Nephron (organoid): Measurements from ENCODE around the gene CLIP1.

Experiments used
- H3K27ac Mint-ChIP-seq, 3 experiments: 2 replicates each; pipeline ENCODE4 v1.8.0; 2020; ENCODE audit warnings: mixed read lengths in 3 of 3, mild to moderate bottlenecking in 2 of 3, moderate library complexity in 1 of 3
- H3K27me3 Mint-ChIP-seq: 2 replicates; pipeline ENCODE4 v1.8.0; 2021; ENCODE audit warnings: low read depth, mild to moderate bottlenecking, moderate library complexity, mixed read lengths
- H3K36me3 Mint-ChIP-seq: 2 replicates; pipeline ENCODE4 v1.8.0; 2020; ENCODE audit warnings: low read depth, mixed read lengths
- H3K4me1 Mint-ChIP-seq: 2 replicates; pipeline ENCODE4 v1.8.0; 2020; ENCODE audit warnings: mixed read lengths
- H3K4me3 Mint-ChIP-seq, 3 experiments: 2 replicates each; pipeline ENCODE4 v1.8.0; 2020; ENCODE audit warnings: mild to moderate bottlenecking in 3 of 3, mixed read lengths in 3 of 3, moderate library complexity in 2 of 3
- H3K9me3 Mint-ChIP-seq: 2 replicates; pipeline ENCODE4 v1.8.0; 2020; ENCODE audit warnings: mixed read lengths
- CTCF ChIP-seq, 3 experiments: fragments of 200-600 bp; sonication (generic); IDR thresholded peaks; one replicate each; pipeline ENCODE4 v1.5.0; 2021; ENCODE audit warnings: antibody characterized with exemption in 3 of 3; ENCODE audit not compliant: unreplicated experiment in 3 of 3

CLIP1 gene

GRCh38 chr12:122303068-122303467, 119.4 kb downstream of the CLIP1 start:
- no peak overlapping the region for H3K27ac Mint-ChIP-seq
- H3K4me3 Mint-ChIP-seq = no peak overlapping the region
- peaks cover 13% of the 10 kb centered on the region for H3K36me3 Mint-ChIP-seq

GRCh38 chr12:122298071-122298748, 124.3 kb downstream of the CLIP1 start:
- no peak overlapping the region for H3K4me3 Mint-ChIP-seq
- no peaks in the 10 kb centered on the region for H3K27me3 Mint-ChIP-seq
- H3K4me1 Mint-ChIP-seq = no peaks in the 10 kb centered on the region
- H3K9me3 Mint-ChIP-seq = no peaks in the 10 kb centered on the region
- no peak for TF ChIP-seq CTCF (IDR thresholded peaks at IDR 0.05; ENCODE audit: unreplicated experiment in 3 of 3)
- peaks cover 24% of the 10 kb centered on the region for H3K36me3 Mint-ChIP-seq
- H3K27ac Mint-ChIP-seq = no peak overlapping the region

More at GRCh38 chr12:122303068-122303467, 119.4 kb downstream of the CLIP1 start:
- H3K27me3 Mint-ChIP-seq = no peaks in the 10 kb centered on the region
- no peaks in the 10 kb centered on the region for H3K4me1 Mint-ChIP-seq
- no peaks in the 10 kb centered on the region for H3K9me3 Mint-ChIP-seq
- no peak for TF ChIP-seq CTCF (IDR thresholded peaks at IDR 0.05; ENCODE audit: unreplicated experiment in 3 of 3)

- Mint-ChIP-seq H3K4me1 (no peaks in the 10 kb centered on the region), H3K4me3 (no peak overlapping the region), H3K36me3 (peaks cover 26% of the 10 kb centered on the region), H3K27ac (no peak overlapping the region), H3K9me3 (no peaks in the 10 kb centered on the region), H3K27me3 (no peaks in the 10 kb centered on the region)
- no peak for TF ChIP-seq CTCF (IDR thresholded peaks at IDR 0.05; ENCODE audit: unreplicated experiment in 3 of 3)
Measured at GRCh38 chr12:122297494-122297893, 125.0 kb downstream of the CLIP1 start.

GRCh38 chr12:122295877-122296276, 126.6 kb downstream of the CLIP1 start:
- Mint-ChIP-seq H3K27ac (no peak overlapping the region), H3K9me3 (no peaks in the 10 kb centered on the region), H3K4me1 (no peaks in the 10 kb centered on the region), H3K36me3 (peaks cover 29% of the 10 kb centered on the region), H3K27me3 (no peaks in the 10 kb centered on the region), H3K4me3 (no peak overlapping the region)
- no peak for TF ChIP-seq CTCF (IDR thresholded peaks at IDR 0.05; ENCODE audit: unreplicated experiment in 3 of 3)

GRCh38 chr12:122293081-122293480, 129.4 kb downstream of the CLIP1 start:
- Mint-ChIP-seq H3K4me1 (no peaks in the 10 kb centered on the region), H3K4me3 (no peak overlapping the region), H3K36me3 (peaks cover 23% of the 10 kb centered on the region), H3K9me3 (no peaks in the 10 kb centered on the region), H3K27ac (no peak overlapping the region), H3K27me3 (no peaks in the 10 kb centered on the region)
- no peak for TF ChIP-seq CTCF (IDR thresholded peaks at IDR 0.05; ENCODE audit: unreplicated experiment in 3 of 3)

- H3K9me3 Mint-ChIP-seq = no peaks in the 10 kb centered on the region
- no peaks in the 10 kb centered on the region for H3K4me1 Mint-ChIP-seq
- TF ChIP-seq CTCF (IDR thresholded peaks at IDR 0.05; ENCODE audit: unreplicated experiment in 3 of 3) = no peak
- H3K27ac Mint-ChIP-seq = no peak overlapping the region
- H3K4me3 Mint-ChIP-seq = no peak overlapping the region
- H3K27me3 Mint-ChIP-seq = no peaks in the 10 kb centered on the region
- H3K36me3 Mint-ChIP-seq = peaks cover 17% of the 10 kb centered on the region
Measured at GRCh38 chr12:122291431-122291830, 131.0 kb downstream of the CLIP1 start.
